ENCODE measurements around the gene CAPG.
A peak's percentile ranks its signal among the peaks of the same experiment; 100 is the strongest.
"Not testable (repeated sequence)": the region's sequence is repeated elsewhere in the genome, so short reads cannot be mapped to it uniquely, and the experiment has no call there.

CAPG gene

GRCh38 chr2:85420536-85421259, 10.5 kb upstream of the CAPG start:
- DNase-seq, result peak; percentile 21 to 61

- DNase-seq, result no peak
Measured at GRCh38 chr2:85419009-85419675, 9.0 kb upstream of the CAPG start.

GRCh38 chr2:85418132-85419008, 8.2 kb upstream of the CAPG start, which contains the start of gene SH2D6:
Gene SH2D6, plus strand, starts transcription at chr2:85418714. Its CDS starts 10,752 bp downstream, at chr2:85429466.
- peak; percentile 29 to 83 for DNase-seq

- no peak for DNase-seq
Measured at GRCh38 chr2:85415980-85416650, 5.9 kb upstream of the CAPG start.

- no peak for DNase-seq
Measured at GRCh38 chr2:85414761-85415553, 4.8 kb upstream of the CAPG start.

GRCh38 chr2:85414421-85414759, 4.2 kb upstream of the CAPG start:
- not testable (repeated sequence) for DNase-seq

GRCh38 chr2:85413592-85414420, 3.6 kb upstream of the CAPG start:
- DNase-seq, result no peak

GRCh38 chr2:85411405-85411748, 1.2 kb upstream of the CAPG start:
- no peak for DNase-seq

- DNase-seq, result no peak
Measured at GRCh38 chr2:85410584-85411404, 628 bp upstream of the CAPG start.

GRCh38 chr2:85405201-85406059, 4.7 kb downstream of the CAPG start:
- DNase-seq, result no peak

GRCh38 chr2:85401844-85402243, 8.3 kb downstream of the CAPG start:
- DNase-seq, result no peak

GRCh38 chr2:85401464-85401805, 8.7 kb downstream of the CAPG start:
- DNase-seq, result no peak

- peak; percentile 39 to 68 for DNase-seq
Measured at GRCh38 chr2:85400541-85401463, 9.4 kb downstream of the CAPG start.

GRCh38 chr2:85400023-85400422, 10.1 kb downstream of the CAPG start:
- no peak for DNase-seq

- no peak for DNase-seq
Measured at GRCh38 chr2:85399183-85399455, 11.0 kb downstream of the CAPG start.

- no peak for DNase-seq
Measured at GRCh38 chr2:85398426-85399182, 11.6 kb downstream of the CAPG start.

GRCh38 chr2:85397925-85398331, 12.2 kb downstream of the CAPG start:
- no peak for DNase-seq

All from cerebellar nuclear complex (tissue), 1 donor.